ENCODE results near the gene CXADR.

- TF ChIP-seq TSHZ2 (CRISPR knock-in tag; IDR thresholded peaks at IDR 0.05) (no peak), PATZ1 (CRISPR knock-in tag; IDR thresholded peaks at IDR 0.05; ENCODE audit: borderline replicate concordance) (no peak), CREB5 (CRISPR knock-in tag; IDR thresholded peaks at IDR 0.05; ENCODE audit: low read depth) (no peak), ZNF70 (CRISPR knock-in tag; IDR thresholded peaks at IDR 0.05) (no peak), ZC3H10 (CRISPR knock-in tag; IDR thresholded peaks at IDR 0.05) (no peak)
Measured at GRCh38 chr21:17519208-17519738, 6.4 kb downstream of the CXADR start.
